ENCODE results near the gene CYP27C1.

CYP27C1 gene

GRCh38 chr2:127194447-127194846 lies 25.7 kb downstream of the CYP27C1 start:
- Histone ChIP-seq H3K27ac (ENCODE audit: poor library complexity, severe bottlenecking) (no peak overlapping the region), H3K36me3 (ENCODE audit: low read depth) (no peaks in the 10 kb centered on the region), H3K27me3 (ENCODE audit: insufficient read depth, poor library complexity, severe bottlenecking) (no peaks in the 10 kb centered on the region), H3K4me3 (ENCODE audit: severe bottlenecking) (no peak overlapping the region), H3K9me3 (ENCODE audit: severe bottlenecking) (no peaks in the 10 kb centered on the region), H3K4me1 (ENCODE audit: insufficient read depth, poor library complexity, severe bottlenecking) (no peaks in the 10 kb centered on the region)
- no peak for TF ChIP-seq CTCF (IDR thresholded peaks at IDR 0.05; ENCODE audit: poor library complexity, severe bottlenecking)
- DNase-seq (ENCODE audit: low spot score): no peak
- no peak for ATAC-seq (ENCODE audit: low read depth)

- TF ChIP-seq CTCF (IDR thresholded peaks at IDR 0.05; ENCODE audit: poor library complexity, severe bottlenecking): no peak
- ATAC-seq (ENCODE audit: low read depth) (no peak), DNase-seq (ENCODE audit: low spot score) (no peak)
- Histone ChIP-seq H3K27me3 (ENCODE audit: insufficient read depth, poor library complexity, severe bottlenecking) (no peaks in the 10 kb centered on the region), H3K4me3 (ENCODE audit: severe bottlenecking) (no peak overlapping the region), H3K4me1 (ENCODE audit: insufficient read depth, poor library complexity, severe bottlenecking) (no peaks in the 10 kb centered on the region), H3K27ac (ENCODE audit: poor library complexity, severe bottlenecking) (no peak overlapping the region), H3K9me3 (ENCODE audit: severe bottlenecking) (no peaks in the 10 kb centered on the region), H3K36me3 (ENCODE audit: low read depth) (no peaks in the 10 kb centered on the region)
Measured at GRCh38 chr2:127193967-127194280, 26.2 kb downstream of the CYP27C1 start.

GRCh38 chr2:127193164-127193966 lies 26.7 kb downstream of the CYP27C1 start:
- no peaks in the 10 kb centered on the region for H3K36me3 ChIP-seq (ENCODE audit: low read depth)
- ATAC-seq (ENCODE audit: low read depth) (no peak), DNase-seq (ENCODE audit: low spot score) (no peak)
- no peaks in the 10 kb centered on the region for H3K27me3 ChIP-seq (ENCODE audit: insufficient read depth, poor library complexity, severe bottlenecking)
- no peak for TF ChIP-seq CTCF (IDR thresholded peaks at IDR 0.05; ENCODE audit: poor library complexity, severe bottlenecking)
- H3K9me3 ChIP-seq (ENCODE audit: severe bottlenecking): no peaks in the 10 kb centered on the region
- H3K27ac ChIP-seq (ENCODE audit: poor library complexity, severe bottlenecking): no peak overlapping the region
- H3K4me1 ChIP-seq (ENCODE audit: insufficient read depth, poor library complexity, severe bottlenecking): no peaks in the 10 kb centered on the region
- H3K4me3 ChIP-seq (ENCODE audit: severe bottlenecking): no peak overlapping the region

- no peaks in the 10 kb centered on the region for H3K27me3 ChIP-seq (ENCODE audit: insufficient read depth, poor library complexity, severe bottlenecking)
- ATAC-seq (ENCODE audit: low read depth) (no peak), DNase-seq (ENCODE audit: low spot score) (no peak)
- no peak overlapping the region for H3K4me3 ChIP-seq (ENCODE audit: severe bottlenecking)
- H3K27ac ChIP-seq (ENCODE audit: poor library complexity, severe bottlenecking): no peak overlapping the region
- H3K36me3 ChIP-seq (ENCODE audit: low read depth): no peaks in the 10 kb centered on the region
- no peak for TF ChIP-seq CTCF (IDR thresholded peaks at IDR 0.05; ENCODE audit: poor library complexity, severe bottlenecking)
- H3K9me3 ChIP-seq (ENCODE audit: severe bottlenecking): no peaks in the 10 kb centered on the region
- H3K4me1 ChIP-seq (ENCODE audit: insufficient read depth, poor library complexity, severe bottlenecking): no peaks in the 10 kb centered on the region
Measured at GRCh38 chr2:127191331-127192219, 28.5 kb downstream of the CYP27C1 start.

Measured in RWPE2 (cell line).